HG02870 (cell line): ENCODE data around the gene MAP1S.

ENCODE experiments used
- ATAC-seq: cut with Tn5 transposase; IDR thresholded peaks from one replicate; pipeline ENCODE4 v1.9.1; 2021; ENCODE audit warnings: mild to moderate bottlenecking, moderate library complexity; ENCODE audit not compliant: unreplicated experiment

Gene MAP1S

GRCh38 chr19:17727843-17728242 lies 8.6 kb downstream of the MAP1S start:
- no peak for ATAC-seq

- no peak for ATAC-seq
Observed at GRCh38 chr19:17733127-17733526, 13.8 kb downstream of the MAP1S start.

- ATAC-seq, result no peak
Observed at GRCh38 chr19:17734146-17734545, 14.9 kb downstream of the MAP1S start.

GRCh38 chr19:17735410-17735809 lies 16.1 kb downstream of the MAP1S start:
- ATAC-seq, result no peak

GRCh38 chr19:17737690-17738153 lies 18.4 kb downstream of the MAP1S start:
- no peak for ATAC-seq

GRCh38 chr19:17739121-17739875 lies 20.0 kb downstream of the MAP1S start:
- no peak for ATAC-seq

GRCh38 chr19:17741456-17741855 lies 22.2 kb downstream of the MAP1S start:
- ATAC-seq, result no peak

- ATAC-seq, result no peak
Observed at GRCh38 chr19:17743874-17744580, 24.7 kb downstream of the MAP1S start.

GRCh38 chr19:17747205-17748098 lies 28.2 kb downstream of the MAP1S start:
- peak; percentile 69 for ATAC-seq

GRCh38 chr19:17748884-17749638 lies 29.8 kb downstream of the MAP1S start:
- no peak for ATAC-seq

GRCh38 chr19:17749912-17750317 lies 30.6 kb downstream of the MAP1S start:
- ATAC-seq, result no peak

- ATAC-seq, result peak; percentile 33
Observed at GRCh38 chr19:17751103-17751911, 32.0 kb downstream of the MAP1S start, which contains the start of gene FCHO1. TSS of gene FCHO1 (plus strand) at chr19:17751477. CDS start at chr19:17755165, 3,688 bp downstream.

- no peak for ATAC-seq
Observed at GRCh38 chr19:17751912-17752273, 32.6 kb downstream of the MAP1S start.

GRCh38 chr19:17752865-17753639 lies 33.8 kb downstream of the MAP1S start:
- ATAC-seq, result no peak

- no peak for ATAC-seq
Observed at GRCh38 chr19:17753976-17754375, 34.7 kb downstream of the MAP1S start.

- peak; percentile 56 for ATAC-seq
Observed at GRCh38 chr19:17754634-17755442, 35.6 kb downstream of the MAP1S start.

- ATAC-seq, result no peak
Observed at GRCh38 chr19:17755443-17755890, 36.2 kb downstream of the MAP1S start.
